Amniotic epithelial cell (primary cell): Measurements from ENCODE around the gene YY1.
A peak's percentile ranks its signal among the peaks of the same experiment; 100 is the strongest.
"Not testable (repeated sequence)": the region's sequence is repeated elsewhere in the genome, so short reads cannot be mapped to it uniquely, and the experiment has no call there.

Experiments
- DNase-seq: peaks from one replicate; pipeline ENCODE4 v3.0.0-alpha.2; 2010; ENCODE audit warnings: low read depth

The YY1 gene

DNA sequence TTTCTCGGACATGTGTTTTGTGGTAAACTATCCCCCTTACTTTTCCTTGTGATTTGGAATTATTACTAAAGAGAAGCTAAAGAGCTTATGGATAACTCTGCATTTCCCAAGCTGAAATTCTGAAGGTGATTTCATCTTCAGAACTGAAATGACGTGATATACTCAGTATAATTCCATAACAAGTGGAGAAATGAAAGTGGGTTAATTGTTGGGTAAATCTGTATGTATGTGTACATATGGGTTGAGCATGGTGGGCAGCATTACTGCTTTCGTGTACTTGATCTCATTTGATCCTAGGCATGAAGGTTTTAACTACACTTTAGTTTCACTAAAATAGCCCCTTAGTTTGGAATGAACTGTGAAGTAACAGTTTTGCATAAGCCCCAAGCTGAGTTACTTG, 4.1 kb downstream of the YY1 start:
- no peak for DNase-seq

- peak; percentile 55 for DNase-seq
Measured at GRCh38 chr14:100246809-100247428, 8.0 kb downstream of the YY1 start.

- no peak for DNase-seq
Measured at GRCh38 chr14:100250732-100251465, 12.0 kb downstream of the YY1 start.

DNA sequence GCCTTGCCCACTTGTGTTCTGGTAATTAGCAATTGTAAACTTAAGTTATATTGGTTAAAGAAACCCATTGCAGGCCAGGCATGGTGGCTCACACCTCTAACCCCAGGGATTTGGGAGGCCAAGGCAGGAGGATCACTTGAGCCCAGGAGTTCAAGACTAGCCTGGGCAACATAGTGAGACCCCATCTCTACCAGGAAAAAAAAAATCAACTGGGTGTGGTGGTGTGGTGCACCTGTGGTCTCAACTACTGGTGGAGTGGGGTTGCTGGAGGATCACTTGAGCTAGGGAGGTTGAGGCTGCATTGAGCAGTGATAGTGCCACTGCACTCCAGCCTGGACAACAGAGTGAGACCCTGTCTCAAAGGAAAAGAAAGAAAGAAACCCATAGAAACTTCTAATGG, 13.7 kb downstream of the YY1 start:
- DNase-seq = no peak

DNA sequence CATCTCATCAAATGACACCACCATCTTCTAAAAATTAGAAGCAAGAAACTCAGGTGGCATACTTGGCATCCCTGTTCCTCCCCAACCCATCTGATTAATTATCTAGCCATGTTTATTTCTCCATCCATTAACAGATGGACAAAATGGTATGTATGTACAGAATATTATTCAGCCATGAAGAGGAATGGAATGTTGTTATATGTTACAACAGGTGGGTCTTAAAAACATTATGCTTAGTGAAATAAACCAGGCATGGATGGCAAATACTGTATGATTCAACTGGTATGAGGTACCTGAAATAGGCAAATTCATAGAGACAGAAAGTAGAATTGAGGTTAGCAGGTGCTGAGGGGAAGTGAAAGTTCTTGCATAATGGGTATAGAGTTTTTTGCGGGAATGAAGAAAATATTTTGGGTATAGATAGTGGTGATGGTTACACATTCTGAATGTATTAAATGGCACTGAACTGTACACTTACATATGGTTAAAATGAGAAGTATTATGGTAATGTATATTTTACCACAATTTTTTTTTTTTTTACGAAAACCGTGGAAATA, 17.5 kb downstream of the YY1 start:
- DNase-seq = no peak

- DNase-seq = no peak
Measured at GRCh38 chr14:100261621-100262020, 22.7 kb downstream of the YY1 start.

DNA sequence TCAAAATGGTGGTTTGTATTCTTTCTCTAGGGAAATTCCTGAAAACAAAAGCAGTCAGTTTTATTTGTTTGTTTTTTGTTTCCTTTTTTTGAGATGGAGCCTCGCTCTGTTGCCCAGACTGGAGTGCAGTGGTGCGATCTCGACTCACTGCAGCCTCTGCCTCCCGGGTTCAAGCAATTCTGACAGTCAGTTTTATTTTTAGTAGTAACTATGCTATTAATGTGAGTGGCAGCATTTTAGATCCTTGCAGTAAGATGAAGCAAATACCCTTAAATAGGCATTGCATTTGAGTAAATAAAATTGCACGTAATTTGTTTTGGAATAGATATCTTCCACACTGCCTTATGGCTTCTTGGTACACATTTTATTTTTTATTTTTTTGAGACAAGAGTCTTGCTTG, 23.6 kb downstream of the YY1 start:
- DNase-seq = no peak

DNA sequence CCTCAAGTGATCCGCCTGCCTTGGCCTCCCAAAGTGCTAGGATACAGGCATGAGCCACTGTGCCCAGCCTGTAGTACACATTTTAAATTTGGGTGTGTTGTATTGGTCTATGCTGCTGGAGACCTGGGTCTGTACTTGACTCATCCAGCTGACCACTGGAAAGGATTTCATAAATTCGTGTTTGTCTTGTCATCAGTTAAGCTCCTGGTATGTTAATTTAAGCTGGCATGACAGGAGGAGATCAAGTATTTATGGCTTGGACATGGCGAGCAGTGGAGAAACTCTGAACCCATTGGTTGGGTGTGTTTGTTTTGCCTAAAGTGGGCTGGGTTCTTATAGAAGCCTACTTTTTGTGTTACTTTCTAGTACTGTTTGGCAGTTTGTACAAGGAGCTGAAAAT, 24.2 kb downstream of the YY1 start:
- peak; percentile 98 for DNase-seq

DNA sequence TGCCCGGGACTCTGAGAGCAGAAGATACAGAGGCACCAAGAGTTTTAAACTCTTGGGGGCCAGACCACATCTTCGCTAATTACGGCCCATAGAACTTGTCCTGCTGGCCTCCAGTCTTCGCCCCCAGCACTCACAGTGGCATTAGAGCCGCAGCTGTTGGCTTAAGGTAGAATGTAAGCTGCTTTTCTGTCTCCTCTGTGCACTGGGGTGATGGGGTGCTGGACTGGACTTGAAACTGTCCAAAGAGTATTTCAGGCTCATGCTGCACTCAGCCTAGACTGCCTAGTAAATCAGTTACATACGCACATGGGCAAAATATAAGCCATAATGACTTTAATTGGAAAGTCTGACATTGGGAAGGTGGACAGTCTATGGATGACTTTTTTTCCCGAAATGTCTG, 29.0 kb downstream of the YY1 start:
- DNase-seq = no peak

- DNase-seq = peak; percentile 50
Measured at GRCh38 chr14:100268591-100269207, 29.8 kb downstream of the YY1 start.

GRCh38 chr14:100271247-100271939, 32.4 kb downstream of the YY1 start:
- DNase-seq = peak; percentile 49

DNA sequence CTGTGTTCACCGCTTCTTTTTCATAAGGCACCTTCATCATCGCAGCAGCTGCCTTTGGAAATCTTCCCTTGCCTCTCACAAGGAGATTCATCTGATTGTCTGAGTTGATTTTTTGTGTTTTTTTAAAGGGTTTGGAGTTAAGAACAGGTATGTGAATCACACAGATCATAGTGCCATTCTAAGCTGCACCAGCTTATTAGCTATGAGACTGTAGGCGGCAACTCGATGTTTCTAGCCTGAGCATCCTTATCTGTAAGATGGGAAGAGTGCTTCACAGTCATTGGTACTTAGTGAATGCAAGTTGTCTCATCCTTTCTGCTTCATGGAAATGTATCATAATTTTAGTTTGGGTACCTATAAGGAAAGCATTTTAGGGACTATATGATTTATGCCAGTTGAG, 35.3 kb downstream of the YY1 start:
- DNase-seq = no peak

DNA sequence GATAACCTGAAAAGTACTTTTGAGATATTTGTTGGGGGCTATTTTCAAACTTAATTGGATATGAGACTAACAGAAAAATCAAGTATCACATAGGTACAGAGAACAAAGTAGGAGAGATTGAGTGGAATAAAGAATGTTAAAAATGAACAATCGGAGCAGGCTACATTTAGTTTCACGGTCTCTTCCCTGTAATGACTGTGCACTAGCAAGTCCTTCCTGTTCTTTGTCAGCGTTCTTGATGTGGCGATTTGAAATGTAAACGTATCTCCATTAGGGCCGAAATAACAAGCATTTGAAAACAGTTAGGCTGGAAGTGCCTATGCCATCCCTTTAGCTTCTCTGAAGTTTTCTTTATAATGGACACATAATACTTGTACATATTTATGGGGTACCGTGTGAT, 36.3 kb downstream of the YY1 start:
- no peak for DNase-seq

GRCh38 chr14:100278702-100279101, 39.8 kb downstream of the YY1 start:
- peak; percentile 64 for DNase-seq

DNA sequence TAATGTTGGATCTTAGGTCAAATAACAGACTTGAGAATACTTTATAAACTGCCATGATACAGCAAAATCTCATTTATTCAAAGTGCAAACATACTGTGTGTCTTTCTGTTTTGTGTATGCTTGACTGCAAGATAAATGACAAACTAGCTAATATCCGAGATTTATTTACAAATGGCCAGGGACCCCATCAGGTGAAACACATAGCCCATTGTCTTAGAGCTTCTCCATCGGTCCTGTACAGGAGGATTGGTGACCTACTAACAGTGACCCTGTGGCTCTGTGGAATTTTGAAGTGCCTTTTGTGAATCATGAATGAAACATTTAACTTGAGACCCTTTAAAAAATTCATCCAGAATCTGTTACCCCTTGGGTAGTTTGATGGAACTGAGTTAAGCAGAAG, 40.2 kb downstream of the YY1 start:
- DNase-seq = no peak

- no peak for DNase-seq
Measured at GRCh38 chr14:100279563-100279962, 40.6 kb downstream of the YY1 start.

- no peak for DNase-seq
Measured at GRCh38 chr14:100281286-100282082, 42.5 kb downstream of the YY1 start.

DNA sequence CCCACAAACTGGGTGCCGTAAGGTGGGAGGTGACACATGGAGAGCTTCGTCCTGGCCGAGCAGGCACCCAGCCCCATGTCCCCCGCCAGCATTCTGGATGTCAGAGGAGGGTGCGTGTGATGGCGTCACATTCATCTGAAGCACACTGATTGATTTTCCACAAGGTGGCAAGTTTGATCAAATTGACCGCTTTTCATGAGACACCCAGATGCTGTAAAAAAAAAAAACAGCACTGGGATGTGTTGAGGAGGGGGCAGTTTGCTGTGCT, 43.1 kb downstream of the YY1 start:
- no peak for DNase-seq

DNA sequence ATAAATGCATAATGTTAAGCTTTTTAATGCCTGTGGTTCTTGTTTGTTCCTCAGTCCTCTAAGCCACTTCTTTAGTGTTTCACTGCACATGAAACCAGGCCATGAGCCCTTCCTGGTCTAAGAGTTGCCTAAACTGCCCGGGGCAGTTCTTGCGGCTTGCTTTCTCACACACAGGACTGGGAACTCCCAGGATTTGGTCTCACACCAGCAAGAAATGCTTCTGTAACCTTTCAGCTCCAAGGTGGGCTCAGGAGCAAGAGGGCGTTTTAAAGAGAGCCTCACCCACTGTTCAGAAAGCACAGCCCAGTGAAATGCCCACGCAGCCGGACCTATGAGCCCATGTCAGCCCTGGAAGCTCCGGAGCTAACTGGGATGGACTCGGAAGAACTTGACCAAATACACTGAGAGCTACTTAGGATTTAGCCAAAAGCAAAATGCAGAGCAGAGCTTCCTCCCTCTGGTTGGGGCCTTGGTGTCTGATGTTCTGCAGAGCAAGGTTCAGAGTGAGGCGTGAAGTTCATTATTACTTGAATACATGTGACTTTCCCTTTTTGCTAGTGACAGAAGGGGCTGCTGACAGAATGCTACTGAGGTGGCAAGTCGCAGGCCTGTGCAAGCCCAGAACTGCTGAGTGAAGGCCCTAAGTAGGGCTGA, 43.9 kb downstream of the YY1 start:
- DNase-seq = no peak

GRCh38 chr14:100283436-100283835, 44.5 kb downstream of the YY1 start:
- not testable (repeated sequence) for DNase-seq
